ENCODE measurements around the gene STMP1.
"Not testable (repeated sequence)": the region's sequence is repeated elsewhere in the genome, so short reads cannot be mapped to it uniquely, and the experiment has no call there.

STMP1 gene

GRCh38 chr7:135662373-135663114 is at the start of gene STMP1:
Gene STMP1, plus strand, starts transcription at chr7:135662514.
- in situ Hi-C loops (cut with MboI; ENCODE audit: low sequenced_read_pairs): no loop called here

- in situ Hi-C loops (cut with MboI; ENCODE audit: low sequenced_read_pairs): no loop called here
Measured at GRCh38 chr7:135616136-135616535, 46.2 kb upstream of the STMP1 start.

DNA sequence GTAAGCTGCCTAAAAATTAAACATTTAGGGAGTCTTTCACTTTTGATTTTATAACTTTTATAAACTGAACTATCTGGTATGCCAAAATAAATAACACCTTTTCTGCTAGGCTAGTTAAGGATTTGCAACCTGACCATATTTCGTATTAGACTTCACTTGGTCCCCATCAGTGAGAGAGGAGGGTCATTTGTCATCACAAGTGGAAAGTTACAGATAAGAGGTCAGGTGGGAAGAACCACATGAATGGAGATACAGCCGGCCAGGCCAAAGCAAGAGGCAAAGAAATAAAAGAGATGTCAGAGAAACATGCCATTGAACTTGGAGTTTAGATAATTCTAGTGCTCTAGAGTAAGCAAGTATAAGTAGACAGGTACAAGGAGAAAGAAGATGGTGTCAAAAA is 44.5 kb upstream of the STMP1 start:
- in situ Hi-C loops (cut with MboI; ENCODE audit: low sequenced_read_pairs): no loop called here

DNA sequence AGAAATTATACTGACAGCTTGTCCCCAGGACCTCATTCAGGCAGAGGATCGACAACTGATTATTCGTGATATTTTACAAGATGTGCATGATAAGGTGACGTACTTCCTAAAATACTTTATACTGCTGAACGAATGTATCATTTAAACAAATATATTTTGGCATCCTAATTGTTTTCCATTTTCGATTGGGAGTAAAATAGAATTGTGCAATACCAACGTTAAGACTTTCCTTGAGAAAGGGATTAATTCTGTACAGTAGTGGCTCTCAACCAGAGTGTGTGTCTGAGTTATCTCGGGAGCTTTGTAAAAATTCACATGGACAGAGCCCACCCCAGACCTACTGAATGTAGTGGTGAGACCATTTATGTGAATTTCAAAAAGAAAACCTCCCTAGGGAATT is 43.8 kb upstream of the STMP1 start:
- in situ Hi-C loops (cut with MboI; ENCODE audit: low sequenced_read_pairs): no loop called here

DNA sequence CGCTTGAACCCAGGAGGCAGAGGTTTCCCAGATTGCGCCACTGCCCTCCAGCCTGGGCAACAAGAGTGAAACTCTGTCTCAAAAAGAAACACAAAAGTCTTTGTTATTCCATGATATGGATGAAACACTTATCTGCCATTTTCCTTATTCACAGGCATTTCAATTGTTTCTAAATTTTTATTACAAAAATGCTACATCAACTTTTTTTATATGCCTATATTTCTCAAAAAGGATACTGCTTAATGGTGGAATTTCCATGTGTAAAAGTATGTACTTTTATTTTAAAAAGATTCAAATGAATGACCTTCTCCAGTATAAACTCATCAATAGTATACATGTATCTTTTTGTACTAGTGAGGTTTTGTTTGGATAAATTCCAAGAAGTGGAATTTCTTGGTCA is 41.9 kb upstream of the STMP1 start:
- in situ Hi-C loops (cut with MboI; ENCODE audit: low sequenced_read_pairs): no loop called here

- in situ Hi-C loops (cut with MboI; ENCODE audit: low sequenced_read_pairs): no loop called here
Measured at GRCh38 chr7:135620980-135621850, 41.1 kb upstream of the STMP1 start.

DNA sequence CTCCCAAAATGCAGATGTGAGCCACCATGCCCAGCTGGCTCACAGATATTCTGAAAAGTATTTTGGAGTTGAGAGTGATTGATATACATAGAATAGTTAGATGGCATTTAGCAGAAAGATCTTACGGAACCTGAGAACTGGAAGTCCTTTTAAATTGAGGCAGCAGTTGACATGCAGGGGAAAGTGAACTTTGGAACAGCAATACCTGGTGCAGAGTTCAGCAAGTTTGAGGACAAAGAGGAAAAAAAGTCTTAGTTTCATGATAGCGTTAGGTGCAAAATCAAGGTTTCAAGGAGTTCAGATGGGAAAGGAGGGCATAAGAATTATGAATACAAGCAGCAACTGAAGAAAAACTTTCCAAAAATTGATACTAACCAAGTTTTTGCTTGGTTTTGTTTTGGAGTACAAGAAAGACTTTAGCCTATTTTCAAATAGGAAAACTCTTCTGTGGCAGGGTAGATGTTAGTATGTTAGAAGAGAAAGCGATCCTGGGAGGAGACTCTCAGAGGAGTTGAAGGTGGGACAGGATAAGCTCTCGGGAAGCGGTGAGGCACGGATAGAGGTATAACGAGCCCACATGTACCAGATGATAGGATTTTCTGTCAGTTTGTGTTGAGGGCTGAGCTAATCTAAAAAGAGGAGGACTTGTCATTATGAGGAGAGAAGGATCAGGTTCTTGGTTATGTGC is 28.0 kb upstream of the STMP1 start:
- in situ Hi-C loops (cut with MboI; ENCODE audit: low sequenced_read_pairs): no loop called here

GRCh38 chr7:135639690-135640089 is 22.6 kb upstream of the STMP1 start:
- in situ Hi-C loops (cut with MboI; ENCODE audit: low sequenced_read_pairs): not testable (repeated sequence)

GRCh38 chr7:135644154-135644553 is 18.2 kb upstream of the STMP1 start:
- in situ Hi-C loops (cut with MboI; ENCODE audit: low sequenced_read_pairs): no loop called here

DNA sequence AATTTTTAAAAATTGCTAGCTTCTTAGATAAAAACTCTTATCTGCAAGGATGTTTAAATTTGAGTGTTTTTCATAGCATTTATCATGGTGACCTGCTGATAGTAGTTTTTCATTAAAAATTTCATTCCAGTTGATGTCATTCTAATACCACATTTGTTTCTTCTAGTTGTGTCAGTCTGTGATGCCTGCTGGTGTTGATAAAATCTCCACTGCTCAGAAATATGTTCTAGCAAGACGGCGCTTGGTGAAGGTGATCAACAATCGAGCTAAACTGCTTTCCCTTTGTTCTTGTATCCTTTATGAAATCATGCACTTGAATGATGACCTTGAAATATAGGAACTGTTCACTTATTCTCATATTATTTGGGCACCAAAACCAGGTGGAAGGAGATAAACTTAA is 17.6 kb upstream of the STMP1 start:
- in situ Hi-C loops (cut with MboI; ENCODE audit: low sequenced_read_pairs): no loop called here

GRCh38 chr7:135645296-135645904 is 16.9 kb upstream of the STMP1 start:
- in situ Hi-C loops (cut with MboI; ENCODE audit: low sequenced_read_pairs): no loop called here

- in situ Hi-C loops (cut with MboI; ENCODE audit: low sequenced_read_pairs): no loop called here
Measured at GRCh38 chr7:135647755-135648154, 14.6 kb upstream of the STMP1 start.

DNA sequence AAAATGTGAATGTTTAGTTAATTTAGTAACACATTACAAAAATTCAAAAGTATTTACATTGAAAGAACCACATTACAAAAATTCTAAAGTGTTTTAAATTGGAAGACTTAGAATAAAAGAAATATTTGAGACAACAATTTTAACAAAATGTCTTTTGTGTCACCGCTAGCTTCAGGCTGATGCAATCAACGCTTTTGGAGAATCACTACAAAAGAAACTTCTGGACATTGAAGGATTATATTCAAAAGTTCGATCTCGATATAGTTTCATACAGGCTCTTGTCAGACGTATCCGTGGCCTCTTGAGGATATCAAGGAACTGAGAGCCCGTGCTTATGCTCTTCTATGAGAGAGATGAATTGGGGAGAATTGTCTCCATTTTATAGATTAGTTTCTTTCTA is 14.1 kb upstream of the STMP1 start:
- in situ Hi-C loops (cut with MboI; ENCODE audit: low sequenced_read_pairs): no loop called here

DNA sequence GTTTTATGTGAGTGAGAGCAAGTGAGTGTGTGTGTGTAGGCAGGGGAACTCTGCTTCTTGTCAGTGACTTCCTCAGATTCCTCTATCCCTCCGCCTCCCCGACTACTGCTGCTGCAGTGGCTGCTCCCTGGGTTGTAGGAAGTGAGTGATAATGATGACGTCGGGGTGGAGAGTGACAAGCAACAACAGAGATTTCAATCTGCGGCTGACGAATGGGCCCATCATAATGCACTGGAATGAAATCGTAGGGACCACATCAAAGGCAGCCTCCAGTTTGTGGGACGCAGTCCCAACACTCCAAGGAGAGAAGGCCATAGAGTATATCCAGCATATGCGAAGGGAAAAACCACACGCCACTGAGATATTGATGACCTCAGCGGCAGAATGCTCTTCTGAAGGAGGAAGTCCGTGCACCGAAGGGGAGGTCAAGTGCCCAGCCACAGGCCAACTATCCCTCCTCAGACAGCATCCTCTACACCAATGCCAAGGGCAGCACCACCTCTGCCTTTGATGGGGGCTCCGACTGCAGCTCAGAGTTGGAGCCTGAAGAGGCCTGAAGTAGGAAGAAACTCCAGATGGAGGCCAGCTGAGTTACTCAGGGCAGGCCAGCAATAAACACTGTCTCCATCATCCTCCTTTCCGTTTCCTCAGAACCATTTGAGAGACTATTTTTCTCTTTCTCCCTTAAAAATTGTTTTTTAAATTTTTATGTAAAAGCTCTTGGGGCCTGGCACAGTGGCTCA is 11.3 kb upstream of the STMP1 start:
- in situ Hi-C loops (cut with MboI; ENCODE audit: low sequenced_read_pairs): no loop called here

DNA sequence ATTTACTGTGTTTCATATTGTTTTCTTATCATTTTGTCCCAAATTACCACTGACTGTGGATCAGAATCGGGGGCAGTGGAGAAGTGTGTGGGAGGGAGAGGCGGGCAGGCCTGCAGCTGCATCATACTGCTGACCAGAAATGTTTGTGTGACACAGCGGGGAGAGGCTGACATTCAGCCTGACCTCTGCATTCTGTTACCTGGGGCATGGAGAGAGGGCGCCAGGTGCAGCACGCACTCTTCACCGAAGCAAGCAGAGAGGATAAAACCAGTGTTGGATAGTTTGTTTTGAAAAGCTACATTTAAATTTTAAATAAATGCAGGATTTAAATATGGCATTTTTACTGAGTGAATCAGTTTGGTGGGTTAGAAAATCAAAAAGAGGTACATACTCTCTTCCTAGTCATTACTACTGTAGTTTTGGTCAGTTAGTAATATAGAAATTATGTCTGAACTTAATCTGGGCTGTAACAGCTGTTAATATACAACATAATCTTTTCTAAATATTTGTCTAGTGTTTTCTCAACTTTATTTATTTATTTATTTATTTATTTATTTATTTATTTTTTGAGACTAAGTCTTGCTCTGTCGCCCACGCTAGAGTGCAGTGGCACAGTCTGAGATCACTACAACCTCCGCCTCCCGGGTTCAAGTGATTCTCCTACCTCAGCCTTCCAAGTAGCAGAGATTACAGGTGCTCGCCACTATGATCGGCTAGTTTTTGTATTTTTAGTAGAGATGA is 8.8 kb upstream of the STMP1 start:
- in situ Hi-C loops (cut with MboI; ENCODE audit: low sequenced_read_pairs): no loop called here

GRCh38 chr7:135658564-135658963 is 3.8 kb upstream of the STMP1 start:
- in situ Hi-C loops (cut with MboI; ENCODE audit: low sequenced_read_pairs): no loop called here

- in situ Hi-C loops (cut with MboI; ENCODE audit: low sequenced_read_pairs): no loop called here
Measured at GRCh38 chr7:135659159-135659846, 3.0 kb upstream of the STMP1 start.

GRCh38 chr7:135661311-135662122 is 797 bp upstream of the STMP1 start:
- in situ Hi-C loops (cut with MboI; ENCODE audit: low sequenced_read_pairs): no loop called here

GRCh38 chr7:135662123-135662372 is 266 bp upstream of the STMP1 start:
- in situ Hi-C loops (cut with MboI; ENCODE audit: low sequenced_read_pairs): no loop called here
